NCI-H2029 (cell line): ENCODE data around the gene SALL3.

Experiments used
- DNase-seq: peaks from one replicate; lab custom pipeline; 2025; lab: John Stamatoyannopoulos, UW

Gene SALL3

DNA sequence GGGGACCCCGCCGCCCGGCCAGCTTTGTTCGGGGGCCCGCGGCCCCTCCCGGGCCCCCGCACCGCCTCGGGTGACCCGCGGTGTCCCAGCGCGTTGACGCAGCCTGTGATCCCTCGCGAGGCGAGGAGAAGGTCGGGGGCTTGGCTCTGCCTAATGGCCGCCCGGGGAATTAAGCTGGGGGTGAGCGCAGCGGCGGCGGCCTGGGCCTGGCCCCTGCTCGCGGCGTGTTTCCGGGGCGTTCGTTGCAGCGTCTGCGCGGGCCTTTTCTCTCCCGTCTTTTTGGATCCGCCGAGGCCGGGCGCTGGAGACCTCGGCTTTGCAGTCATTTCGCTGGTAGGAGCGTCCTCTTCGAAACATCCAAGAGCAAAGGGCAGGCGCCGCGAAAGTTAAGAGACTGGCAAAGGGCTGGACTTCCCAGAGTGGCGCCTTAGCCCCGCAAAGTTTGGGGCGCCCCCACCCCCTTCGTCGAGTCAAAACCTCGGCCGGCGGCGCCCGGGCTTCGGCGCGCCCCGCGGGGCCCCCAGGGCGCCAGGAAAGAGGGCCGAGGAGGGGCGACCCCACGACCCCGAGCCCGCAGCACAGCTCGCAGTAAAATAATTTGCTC lies 1.3 kb downstream of the SALL3 start:
- DNase-seq, result no peak

- no peak for DNase-seq
Observed at GRCh38 chr18:78981394-78981831, 1.8 kb downstream of the SALL3 start.

- DNase-seq, result no peak
Observed at GRCh38 chr18:78981989-78982620, 2.5 kb downstream of the SALL3 start.

- no peak for DNase-seq
Observed at GRCh38 chr18:78983512-78983911, 3.9 kb downstream of the SALL3 start.

DNA sequence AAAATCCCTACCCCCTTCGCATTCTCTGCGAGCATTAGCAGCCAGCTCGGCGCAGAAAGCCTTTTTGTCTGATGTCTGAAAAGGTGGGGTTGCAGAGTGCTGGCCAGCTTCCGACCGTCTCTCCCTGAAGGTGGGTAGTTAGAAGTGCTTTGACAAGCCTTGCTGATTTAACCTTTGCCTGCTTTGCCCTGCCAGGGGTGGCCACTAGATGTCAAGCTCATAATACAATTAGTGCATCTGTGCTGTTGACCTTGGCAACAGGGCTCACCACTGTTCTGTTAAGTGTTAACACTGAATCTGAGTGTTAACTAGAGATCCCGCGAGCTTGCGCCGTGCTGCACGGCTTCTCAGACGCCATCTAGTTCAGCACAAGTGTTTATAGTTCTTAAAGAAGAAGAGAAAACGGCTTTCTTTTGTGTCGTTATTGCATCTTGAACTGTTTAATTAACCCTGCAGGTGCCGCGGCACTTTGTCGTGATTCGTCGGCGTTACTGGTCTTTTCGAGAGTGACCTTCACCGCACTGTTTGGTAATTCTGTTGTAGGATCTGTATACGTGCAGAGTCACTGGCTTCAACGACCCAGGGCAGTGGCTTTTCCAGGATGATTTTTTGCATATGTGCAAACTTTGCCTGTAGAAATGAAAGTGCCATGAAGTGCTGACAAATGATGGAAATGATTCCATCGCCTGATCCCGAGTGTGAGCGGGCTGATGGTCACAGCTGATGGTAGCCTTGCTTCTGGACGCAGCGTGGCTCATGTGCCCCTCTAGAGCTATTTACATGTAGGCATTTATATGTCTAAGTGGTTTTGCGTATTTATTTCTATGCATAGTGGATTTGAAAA lies 5.5 kb downstream of the SALL3 start:
- DNase-seq, result peak; percentile 78

DNA sequence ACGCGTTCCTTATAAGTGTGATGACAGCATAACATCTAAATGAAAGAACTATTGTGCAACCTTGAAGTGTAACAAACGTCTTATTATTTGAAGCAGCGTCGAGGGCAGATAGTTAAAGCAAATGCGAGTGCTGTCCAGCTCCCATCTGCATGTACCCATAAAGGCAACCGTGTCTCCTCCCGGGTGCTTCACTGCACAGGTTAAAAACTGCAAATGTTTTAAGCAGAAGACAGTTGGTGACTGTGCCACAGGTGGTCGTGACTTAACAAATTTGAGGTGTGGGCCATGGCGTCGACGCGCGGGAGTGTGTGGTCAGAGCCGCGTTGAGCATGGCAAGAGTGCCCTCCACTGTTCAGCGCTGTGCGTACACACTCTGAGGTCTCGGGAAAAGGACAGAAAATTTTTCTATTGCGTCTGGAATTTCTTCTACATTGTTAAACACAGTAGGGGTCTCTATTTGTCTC lies 6.4 kb downstream of the SALL3 start:
- DNase-seq, result no peak

GRCh38 chr18:78991446-78991845 lies 11.8 kb downstream of the SALL3 start:
- DNase-seq, result no peak

GRCh38 chr18:78992041-78993011 lies 12.7 kb downstream of the SALL3 start:
- no peak for DNase-seq

GRCh38 chr18:78993014-78993926 lies 13.7 kb downstream of the SALL3 start:
- no peak for DNase-seq

DNA sequence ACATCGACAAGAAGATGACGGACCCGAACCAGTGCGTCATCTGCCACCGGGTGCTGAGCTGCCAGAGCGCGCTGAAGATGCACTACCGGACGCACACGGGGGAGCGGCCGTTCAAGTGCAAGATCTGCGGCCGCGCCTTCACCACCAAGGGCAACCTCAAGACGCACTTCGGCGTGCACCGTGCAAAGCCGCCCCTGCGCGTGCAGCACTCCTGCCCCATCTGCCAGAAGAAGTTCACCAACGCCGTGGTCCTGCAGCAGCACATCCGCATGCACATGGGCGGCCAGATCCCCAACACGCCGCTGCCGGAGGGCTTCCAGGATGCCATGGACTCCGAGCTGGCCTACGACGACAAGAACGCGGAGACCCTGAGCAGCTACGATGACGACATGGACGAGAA lies 14.4 kb downstream of the SALL3 start:
- DNase-seq, result no peak

GRCh38 chr18:78994531-78994930 lies 14.9 kb downstream of the SALL3 start:
- no peak for DNase-seq

- DNase-seq, result no peak
Observed at GRCh38 chr18:78994977-78995582, 15.5 kb downstream of the SALL3 start.

DNA sequence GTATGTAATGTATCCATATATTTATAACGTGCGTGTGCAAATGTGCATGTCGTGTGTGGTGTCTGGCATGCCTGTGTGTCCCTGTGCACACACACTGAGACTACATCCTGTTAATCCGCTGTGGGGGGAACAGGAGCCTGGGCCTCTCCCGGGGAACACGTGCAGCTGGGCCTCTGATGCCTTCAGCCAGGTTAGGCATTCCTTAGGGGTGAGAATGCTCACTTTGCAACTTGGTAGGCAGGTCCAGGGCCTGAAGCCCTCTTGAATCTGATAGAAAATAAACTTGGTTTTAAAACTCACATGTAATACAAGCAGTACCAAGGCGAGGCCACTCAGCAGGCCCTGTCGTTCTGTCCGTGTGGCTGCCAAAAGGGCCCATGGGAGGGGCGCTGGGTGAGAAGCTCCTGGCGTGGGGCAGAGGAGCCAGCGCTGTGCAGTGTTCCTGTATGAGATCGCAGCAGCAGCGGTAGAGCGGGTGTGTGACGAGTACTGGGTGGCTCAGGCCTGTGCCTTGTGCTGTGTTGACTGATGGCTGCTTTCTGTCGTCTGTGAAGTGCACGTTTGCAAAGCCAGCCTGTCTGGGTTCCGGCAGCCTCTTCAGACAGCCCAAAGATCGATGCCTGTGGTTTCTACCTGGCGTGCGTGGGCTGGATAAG lies 16.2 kb downstream of the SALL3 start:
- no peak for DNase-seq

DNA sequence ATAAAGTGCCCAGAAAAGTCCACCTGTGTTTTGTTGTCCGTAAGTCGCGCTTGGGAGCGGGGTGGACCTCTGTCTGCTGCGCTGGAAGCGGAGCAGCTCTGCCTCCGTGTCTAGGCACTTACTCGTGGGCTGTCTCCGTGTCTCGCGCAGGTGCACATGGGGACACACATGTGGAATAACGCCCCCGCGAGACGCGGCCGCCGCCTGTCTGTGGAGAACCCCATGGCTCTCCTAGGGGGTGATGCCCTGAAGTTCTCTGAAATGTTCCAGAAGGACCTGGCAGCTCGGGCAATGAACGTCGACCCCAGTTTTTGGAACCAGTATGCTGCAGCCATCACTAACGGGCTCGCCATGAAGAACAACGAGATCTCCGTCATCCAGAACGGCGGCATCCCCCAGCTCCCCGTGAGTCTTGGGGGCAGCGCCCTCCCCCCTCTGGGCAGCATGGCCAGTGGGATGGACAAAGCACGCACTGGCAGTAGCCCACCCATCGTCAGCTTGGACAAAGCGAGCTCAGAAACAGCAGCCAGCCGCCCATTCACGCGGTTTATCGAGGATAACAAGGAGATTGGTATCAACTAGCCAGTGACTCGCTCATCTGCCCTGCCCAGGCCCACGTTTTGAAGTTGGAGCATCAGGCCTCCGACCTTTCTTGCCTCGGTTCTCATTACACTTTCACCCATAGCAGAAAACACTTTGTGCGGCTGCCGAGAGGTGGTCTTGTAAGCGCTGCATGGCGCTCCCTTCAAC lies 17.3 kb downstream of the SALL3 start:
- DNase-seq, result no peak

DNA sequence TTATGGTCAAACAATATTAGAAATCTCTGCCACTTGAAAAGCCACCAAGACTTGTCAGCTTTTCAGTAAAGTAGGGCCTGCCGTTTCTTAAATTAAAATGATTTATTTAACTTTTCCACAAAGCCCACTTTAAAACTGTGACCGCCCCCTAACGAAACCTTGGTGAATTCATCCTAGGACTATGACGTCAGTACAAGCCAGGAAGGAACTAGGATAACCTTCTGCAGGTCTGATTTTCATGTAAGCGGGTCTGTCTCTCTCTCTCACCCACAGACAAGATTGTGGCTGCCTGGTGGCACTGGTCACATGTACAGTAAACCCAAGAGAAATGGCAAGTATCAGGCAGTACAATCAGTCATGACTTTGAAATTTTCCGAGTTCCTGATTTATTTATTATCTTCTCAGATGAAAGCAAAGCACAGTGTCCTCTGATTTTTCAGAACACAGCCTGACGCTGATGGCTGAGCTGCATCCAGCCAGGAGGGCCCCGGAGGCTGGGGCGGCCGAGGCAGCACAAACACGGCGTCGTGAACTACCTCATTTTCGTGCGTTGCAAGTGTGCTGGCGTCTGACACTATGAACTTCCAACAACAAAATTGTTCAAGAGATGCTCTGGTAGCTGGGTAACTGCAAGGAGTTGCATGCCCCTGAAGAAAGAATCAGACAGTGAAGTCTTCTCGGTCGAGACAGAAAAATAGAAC lies 18.9 kb downstream of the SALL3 start:
- no peak for DNase-seq

DNA sequence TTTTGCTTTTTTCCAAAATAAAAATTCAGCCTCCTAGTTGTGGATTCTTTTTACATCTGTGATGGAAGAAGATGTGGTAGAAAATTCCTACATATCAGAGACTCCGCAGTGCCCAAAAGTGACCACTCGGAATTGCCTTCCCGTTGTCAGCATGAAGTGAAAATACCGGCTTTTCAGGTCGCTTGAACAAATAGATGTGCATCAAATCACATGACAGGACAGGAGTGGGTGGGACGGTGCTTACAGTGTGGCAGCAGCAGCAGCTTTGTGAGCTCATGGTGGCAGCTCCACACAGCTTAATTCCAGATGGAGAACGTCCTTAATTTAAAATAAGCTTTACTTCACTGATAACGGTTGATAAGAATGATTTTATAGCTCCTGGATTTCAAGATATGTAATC lies 20.3 kb downstream of the SALL3 start:
- DNase-seq, result peak; percentile 65

DNA sequence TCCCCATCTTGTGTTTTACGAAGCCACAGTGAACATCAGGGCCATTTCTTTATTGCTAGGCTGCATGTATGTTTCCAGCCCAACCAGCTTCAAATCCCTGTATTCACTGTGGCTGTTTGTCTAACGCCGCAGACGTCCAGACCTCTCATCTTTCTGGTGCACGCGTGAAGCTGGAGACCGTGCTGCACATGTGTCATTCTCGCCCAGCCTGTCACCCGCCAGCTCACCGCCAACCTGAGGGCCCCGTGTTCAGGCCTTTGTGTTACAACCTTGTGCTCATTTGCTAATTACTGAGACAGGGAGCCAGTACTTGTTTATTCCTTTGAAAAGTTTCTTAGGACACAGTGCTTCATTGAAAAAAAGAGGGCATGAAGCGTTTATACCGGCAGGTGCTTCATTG lies 21.4 kb downstream of the SALL3 start:
- no peak for DNase-seq

DNA sequence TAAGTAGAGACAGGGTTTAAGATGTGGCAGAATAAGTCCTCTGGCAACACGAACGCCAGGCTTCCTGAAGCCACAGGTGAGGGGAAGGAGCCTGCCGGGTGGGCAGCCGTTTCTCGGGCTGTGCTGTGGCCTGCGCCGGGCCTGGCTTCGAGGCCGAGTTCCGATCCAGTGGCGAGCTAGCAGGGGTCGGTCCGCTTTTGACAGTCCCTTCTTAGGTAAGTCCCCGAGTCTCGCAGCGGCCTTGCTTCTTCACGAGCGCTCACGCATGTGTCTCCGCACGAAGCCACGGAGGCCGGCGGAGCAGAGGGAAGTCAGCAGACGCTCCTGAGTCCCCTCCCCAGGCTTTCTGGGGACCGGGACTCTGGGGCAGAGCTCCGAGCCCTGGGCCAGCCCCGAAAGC lies 26.0 kb downstream of the SALL3 start:
- DNase-seq, result no peak
